Measurements from ENCODE around the gene DISC1. TPM values are rescaled to one million over a fixed set of nuclear protein-coding genes. Genes with fewer than 3 reads are reported as not detected.
A peak's percentile ranks its signal among the peaks of the same experiment; 100 is the strongest.

The DISC1 gene
- total and polyA plus RNA-seq, 7 experiments from 2014 or later = 7.8 to 33.8 (median 17.1) TPM

GRCh38 chr1:231866392-231867331 lies 240.1 kb downstream of the DISC1 start:
- Mint-ChIP-seq H3K4me1 (peaks cover 9 to 57% (median 53%) of the 10 kb centered on the region in 7 donors), H3K36me3 (peaks cover 0 to 5% (median 0%) of the 10 kb centered on the region in 5 donors)

GRCh38 chr1:231867607-231868006 lies 241.0 kb downstream of the DISC1 start:
- Mint-ChIP-seq H3K27ac (peak overlapping the region in 1 of 9 donors; percentile 1), H3K4me1 (peaks cover 12 to 66% (median 59%) of the 10 kb centered on the region in 7 donors), H3K4me3 (no peak overlapping the region), H3K27me3 (no peaks in the 10 kb centered on the region), H3K9me3 (no peaks in the 10 kb centered on the region), H3K36me3 (peaks cover 0 to 9% (median 0%) of the 10 kb centered on the region in 5 donors)
- no peaks in the 10 kb centered on the region for H3K27me3 ChIP-seq (ENCODE audit: control insufficient read depth in 2 of 2, insufficient read depth in 2 of 2, low read length in 2 of 2)
- ATAC-seq (no peak), DNase-seq (no peak)
- H3K4me1 ChIP-seq (ENCODE audit: control insufficient read depth in 2 of 2, insufficient read depth in 2 of 2, low read length in 2 of 2) = no peaks in the 10 kb centered on the region
- ChIA-PET CTCF (interaction anchor here (0.7 to 3.6 kb wide), 7 partner anchors 10 to 760 kb away, joined by 3 to 35 read pairs (median 6); no protein-coding TSS in a partner anchor), POLR2A (interaction anchor here (0.5 kb wide), 1 partner anchor 57 kb away, joined by 3 read pairs; no protein-coding TSS in a partner anchor)
- no peaks in the 10 kb centered on the region for H3K9me3 ChIP-seq (ENCODE audit: control insufficient read depth in 2 of 3, low read length in 3 of 3)
- intact Hi-C loops (cut with micrococcal nuclease) = loop anchor here (2.0 to 10.0 kb wide), 9 partner anchors 51 to 1377 kb away; no protein-coding TSS in a partner anchor
- H3K27ac ChIP-seq (ENCODE audit: low read depth, low read length) = no peak overlapping the region
- no peak overlapping the region for H3K4me3 ChIP-seq (ENCODE audit: low read length)
- H3K36me3 ChIP-seq (ENCODE audit: control insufficient read depth in 2 of 3, insufficient read depth in 3 of 3, low read length in 3 of 3) = no peaks in the 10 kb centered on the region

More at GRCh38 chr1:231866392-231867331, 240.1 kb downstream of the DISC1 start:
- Histone ChIP-seq H3K27me3 (ENCODE audit: control insufficient read depth in 2 of 2, insufficient read depth in 2 of 2, low read length in 2 of 2) (no peaks in the 10 kb centered on the region), H3K36me3 (ENCODE audit: control insufficient read depth in 2 of 3, insufficient read depth in 3 of 3, low read length in 3 of 3) (no peaks in the 10 kb centered on the region), H3K27ac (ENCODE audit: low read depth, low read length) (no peak overlapping the region), H3K9me3 (ENCODE audit: control insufficient read depth in 2 of 3, low read length in 3 of 3) (no peaks in the 10 kb centered on the region), H3K4me3 (ENCODE audit: low read length) (no peak overlapping the region), H3K4me1 (ENCODE audit: control insufficient read depth in 2 of 2, insufficient read depth in 2 of 2, low read length in 2 of 2) (no peaks in the 10 kb centered on the region)
- ChIA-PET CTCF (interaction anchor here (0.6 to 3.6 kb wide), 12 partner anchors 9 to 761 kb away, joined by 3 to 35 read pairs (median 4); no protein-coding TSS in a partner anchor), POLR2A (no interaction called here)
- H3K9me3 Mint-ChIP-seq = no peaks in the 10 kb centered on the region
- H3K27ac Mint-ChIP-seq = peak overlapping the region in 3 of 9 donors; percentile 13 to 77 (median 16)
- ATAC-seq (peak; percentile 75), DNase-seq (peak; percentile 23 to 63 (median 46))
- H3K27me3 Mint-ChIP-seq = no peaks in the 10 kb centered on the region
- intact Hi-C loops (cut with micrococcal nuclease) = loop anchor here (1.0 to 10.0 kb wide), 12 partner anchors 52 to 1378 kb away; no protein-coding TSS in a partner anchor
- peak overlapping the region in 6 of 10 donors; percentile 6 to 72 (median 32) for H3K4me3 Mint-ChIP-seq

GRCh38 chr1:231869364-231869763 lies 242.8 kb downstream of the DISC1 start:
- CTCF ChIA-PET = interaction anchor here (0.7 to 3.6 kb wide), 4 partner anchors 62 to 758 kb away, joined by 3 to 35 read pairs (median 6); no protein-coding TSS in a partner anchor
- H3K4me3 Mint-ChIP-seq = peak overlapping the region in 2 of 10 donors; percentile 3 to 17
- no peaks in the 10 kb centered on the region for H3K27me3 ChIP-seq (ENCODE audit: control insufficient read depth in 2 of 2, insufficient read depth in 2 of 2, low read length in 2 of 2)
- peaks cover 3 to 17% (median 8%) of the 10 kb centered on the region in 5 donors for H3K36me3 Mint-ChIP-seq
- H3K9me3 ChIP-seq (ENCODE audit: control insufficient read depth in 2 of 3, low read length in 3 of 3) = no peaks in the 10 kb centered on the region
- ATAC-seq (peak; percentile 74), DNase-seq (no peak)
- H3K27me3 Mint-ChIP-seq = no peaks in the 10 kb centered on the region
- H3K9me3 Mint-ChIP-seq = peaks cover 0 to 1% (median 0%) of the 10 kb centered on the region in 11 donors
- H3K4me1 ChIP-seq (ENCODE audit: control insufficient read depth in 2 of 2, insufficient read depth in 2 of 2, low read length in 2 of 2) = no peaks in the 10 kb centered on the region
- POLR2A ChIA-PET = no interaction called here
- intact Hi-C loops (cut with micrococcal nuclease) = loop anchor here (5.0 to 10.0 kb wide), 7 partner anchors 115 to 1375 kb away; no protein-coding TSS in a partner anchor
- no peaks in the 10 kb centered on the region for H3K36me3 ChIP-seq (ENCODE audit: control insufficient read depth in 2 of 3, insufficient read depth in 3 of 3, low read length in 3 of 3)
- peak overlapping the region in 3 of 9 donors; percentile 15 to 47 (median 40) for H3K27ac Mint-ChIP-seq
- no peak overlapping the region for H3K27ac ChIP-seq (ENCODE audit: low read depth, low read length)
- H3K4me1 Mint-ChIP-seq = peaks cover 12 to 72% (median 59%) of the 10 kb centered on the region in 7 donors
- H3K4me3 ChIP-seq (ENCODE audit: low read length) = no peak overlapping the region

GRCh38 chr1:231871471-231871870 lies 244.9 kb downstream of the DISC1 start:
- H3K27me3 Mint-ChIP-seq = no peaks in the 10 kb centered on the region
- peaks cover 0 to 6% (median 4%) of the 10 kb centered on the region in 11 donors for H3K9me3 Mint-ChIP-seq
- Histone ChIP-seq H3K4me3 (ENCODE audit: low read length) (no peak overlapping the region), H3K27me3 (ENCODE audit: control insufficient read depth in 2 of 2, insufficient read depth in 2 of 2, low read length in 2 of 2) (no peaks in the 10 kb centered on the region), H3K4me1 (ENCODE audit: control insufficient read depth in 2 of 2, insufficient read depth in 2 of 2, low read length in 2 of 2) (no peaks in the 10 kb centered on the region), H3K36me3 (ENCODE audit: control insufficient read depth in 2 of 3, insufficient read depth in 3 of 3, low read length in 3 of 3) (peaks cover 0 to 8% (median 0%) of the 10 kb centered on the region in 3 experiments), H3K9me3 (ENCODE audit: control insufficient read depth in 2 of 3, low read length in 3 of 3) (peaks cover 0 to 8% (median 0%) of the 10 kb centered on the region in 3 experiments), H3K27ac (ENCODE audit: low read depth, low read length) (no peak overlapping the region)
- no peak for DNase-seq
- peak overlapping the region in 9 of 10 donors; percentile 1 to 70 (median 31) for H3K4me3 Mint-ChIP-seq
- intact Hi-C loops (cut with micrococcal nuclease) = no loop called here
- CTCF ChIA-PET = interaction anchor here (0.6 kb wide), 1 partner anchor 48 kb away, joined by 3 read pairs; no protein-coding TSS in a partner anchor
- H3K36me3 Mint-ChIP-seq = peaks cover 9 to 34% (median 20%) of the 10 kb centered on the region in 5 donors
- POLR2A ChIA-PET = no interaction called here
- ATAC-seq = no peak
- peak overlapping the region in 6 of 9 donors; percentile 22 to 83 (median 47) for H3K27ac Mint-ChIP-seq
- peaks cover 12 to 66% (median 55%) of the 10 kb centered on the region in 7 donors for H3K4me1 Mint-ChIP-seq

GRCh38 chr1:231871878-231872277 lies 245.3 kb downstream of the DISC1 start:
- H3K9me3 ChIP-seq (ENCODE audit: control insufficient read depth in 2 of 3, low read length in 3 of 3) = peaks cover 0 to 8% (median 0%) of the 10 kb centered on the region in 3 experiments
- ChIA-PET POLR2A (no interaction called here), CTCF (no interaction called here)
- H3K27me3 ChIP-seq (ENCODE audit: control insufficient read depth in 2 of 2, insufficient read depth in 2 of 2, low read length in 2 of 2) = no peaks in the 10 kb centered on the region
- intact Hi-C loops (cut with micrococcal nuclease) = no loop called here
- Mint-ChIP-seq H3K27ac (peak overlapping the region in 6 of 9 donors; percentile 22 to 83 (median 47)), H3K4me1 (peaks cover 12 to 62% (median 51%) of the 10 kb centered on the region in 7 donors), H3K4me3 (peak overlapping the region in 8 of 10 donors; percentile 4 to 70 (median 38)), H3K36me3 (peaks cover 12 to 38% (median 22%) of the 10 kb centered on the region in 5 donors), H3K27me3 (no peaks in the 10 kb centered on the region), H3K9me3 (peaks cover 0 to 7% (median 4%) of the 10 kb centered on the region in 11 donors)
- H3K4me1 ChIP-seq (ENCODE audit: control insufficient read depth in 2 of 2, insufficient read depth in 2 of 2, low read length in 2 of 2) = no peaks in the 10 kb centered on the region
- no peak overlapping the region for H3K27ac ChIP-seq (ENCODE audit: low read depth, low read length)
- DNase-seq = no peak
- ATAC-seq = no peak
- H3K36me3 ChIP-seq (ENCODE audit: control insufficient read depth in 2 of 3, insufficient read depth in 3 of 3, low read length in 3 of 3) = peaks cover 0 to 8% (median 0%) of the 10 kb centered on the region in 3 experiments
- no peak overlapping the region for H3K4me3 ChIP-seq (ENCODE audit: low read length)

GRCh38 chr1:231872461-231872910 lies 245.9 kb downstream of the DISC1 start:
- no peaks in the 10 kb centered on the region for H3K27me3 Mint-ChIP-seq
- DNase-seq (no peak), ATAC-seq (no peak)
- Histone ChIP-seq H3K27ac (ENCODE audit: low read depth, low read length) (no peak overlapping the region), H3K4me1 (ENCODE audit: control insufficient read depth in 2 of 2, insufficient read depth in 2 of 2, low read length in 2 of 2) (no peaks in the 10 kb centered on the region), H3K9me3 (ENCODE audit: control insufficient read depth in 2 of 3, low read length in 3 of 3) (peaks cover 0 to 8% (median 0%) of the 10 kb centered on the region in 3 experiments), H3K36me3 (ENCODE audit: control insufficient read depth in 2 of 3, insufficient read depth in 3 of 3, low read length in 3 of 3) (peaks cover 0 to 8% (median 0%) of the 10 kb centered on the region in 3 experiments), H3K4me3 (ENCODE audit: low read length) (no peak overlapping the region), H3K27me3 (ENCODE audit: control insufficient read depth in 2 of 2, insufficient read depth in 2 of 2, low read length in 2 of 2) (no peaks in the 10 kb centered on the region)
- H3K36me3 Mint-ChIP-seq = peaks cover 12 to 38% (median 22%) of the 10 kb centered on the region in 5 donors
- H3K4me1 Mint-ChIP-seq = peaks cover 12 to 57% (median 47%) of the 10 kb centered on the region in 7 donors
- H3K9me3 Mint-ChIP-seq = peaks cover 0 to 7% (median 4%) of the 10 kb centered on the region in 11 donors
- ChIA-PET POLR2A (no interaction called here), CTCF (no interaction called here)
- peak overlapping the region in 5 of 9 donors; percentile 6 to 48 (median 23) for H3K27ac Mint-ChIP-seq
- intact Hi-C loops (cut with micrococcal nuclease) = no loop called here
- H3K4me3 Mint-ChIP-seq = peak overlapping the region in 4 of 10 donors; percentile 4 to 61 (median 42)
